KMS-11 (cell line): ENCODE results near the gene SLC6A6.

Experiments
- H2AFZ ChIP-seq: fragments of 200-600 bp; sonication (generic); 2 replicates; pipeline ENCODE4 v1.6.1; 2016; ENCODE audit warnings: antibody characterized with exemption, mixed run types, low read depth
- H3K27ac ChIP-seq: fragments of 200-600 bp; sonication (generic); 2 replicates; pipeline ENCODE4 v1.6.1; 2016; ENCODE audit warnings: mild to moderate bottlenecking, mixed run types
- H3K27me3 ChIP-seq: fragments of 200-600 bp; sonication (generic); 2 replicates; pipeline ENCODE4 v1.6.1; 2017; ENCODE audit warnings: mild to moderate bottlenecking, low read depth, mixed run types, moderate library complexity; ENCODE audit not compliant: insufficient read depth
- H3K36me3 ChIP-seq: fragments of 200-600 bp; sonication (generic); 2 replicates; pipeline ENCODE4 v1.6.1; 2017; ENCODE audit warnings: mild to moderate bottlenecking, mixed run types; ENCODE audit not compliant: insufficient read depth
- H3K4me1 ChIP-seq: fragments of 200-600 bp; sonication (generic); 2 replicates; pipeline ENCODE4 v1.6.1; 2016; ENCODE audit warnings: mild to moderate bottlenecking, low read depth, mixed run types; ENCODE audit not compliant: poor library complexity, severe bottlenecking
- H3K4me2 ChIP-seq: fragments of 200-600 bp; sonication (generic); 2 replicates; pipeline ENCODE4 v1.7.0; 2016; ENCODE audit warnings: mild to moderate bottlenecking, mixed run types
- H3K4me3 ChIP-seq: fragments of 200-600 bp; sonication (generic); IDR thresholded peaks from 2 replicates; pipeline ENCODE4 v1.6.1; 2017; ENCODE audit warnings: low read depth, low read length, mixed read lengths; ENCODE audit not compliant: insufficient read depth
- H3K79me2 ChIP-seq: fragments of 200-600 bp; sonication (generic); 2 replicates; pipeline ENCODE4 v1.6.1; 2016; ENCODE audit warnings: low read depth, mixed run types; ENCODE audit not compliant: insufficient read depth
- H3K9ac ChIP-seq: fragments of 200-600 bp; sonication (generic); 2 replicates; pipeline ENCODE4 v1.6.1; 2016; ENCODE audit warnings: mild to moderate bottlenecking, mixed run types
- H4K20me1 ChIP-seq: fragments of 200-600 bp; sonication (generic); 2 replicates; pipeline ENCODE4 v1.6.1; 2016; ENCODE audit warnings: mild to moderate bottlenecking, mixed run types; ENCODE audit not compliant: insufficient read depth
- CTCF ChIP-seq: fragments of 200-600 bp; sonication (generic); conservative IDR thresholded peaks from 2 replicates; pipeline ENCODE4 v1.6.1; 2017; ENCODE audit warnings: low read depth, mild to moderate bottlenecking, antibody characterized with exemption, low read length, moderate library complexity, mixed read lengths

SLC6A6 gene

GRCh38 chr3:14516738-14517345 lies 114.4 kb downstream of the SLC6A6 start:
- Histone ChIP-seq H3K27me3 (no peaks in the 10 kb centered on the region), H3K4me1 (no peaks in the 10 kb centered on the region), H3K36me3 (no peaks in the 10 kb centered on the region), H3K9ac (no peak overlapping the region), H2AFZ (no peak overlapping the region), H4K20me1 (no peaks in the 10 kb centered on the region), H3K79me2 (no peaks in the 10 kb centered on the region), H3K4me3 (no peak overlapping the region), H3K4me2 (no peak overlapping the region), H3K27ac (no peak overlapping the region)
- TF ChIP-seq CTCF: no peak

GRCh38 chr3:14517601-14518431 lies 115.4 kb downstream of the SLC6A6 start:
- no peaks in the 10 kb centered on the region for H3K27me3 ChIP-seq

GRCh38 chr3:14518432-14518802 lies 116.0 kb downstream of the SLC6A6 start:
- no peak overlapping the region for H3K4me2 ChIP-seq
- no peak overlapping the region for H2AFZ ChIP-seq
- H3K9ac ChIP-seq: no peak overlapping the region
- H3K4me3 ChIP-seq: no peak overlapping the region
- no peaks in the 10 kb centered on the region for H3K79me2 ChIP-seq
- no peaks in the 10 kb centered on the region for H3K4me1 ChIP-seq
- no peak overlapping the region for H3K27ac ChIP-seq
- H3K36me3 ChIP-seq: no peaks in the 10 kb centered on the region
- H4K20me1 ChIP-seq: no peaks in the 10 kb centered on the region
- H3K27me3 ChIP-seq: no peaks in the 10 kb centered on the region
- TF ChIP-seq CTCF: no peak

More at GRCh38 chr3:14517601-14518431, 115.4 kb downstream of the SLC6A6 start:
- Histone ChIP-seq H3K79me2 (no peaks in the 10 kb centered on the region), H3K9ac (no peak overlapping the region), H3K36me3 (no peaks in the 10 kb centered on the region), H3K4me3 (no peak overlapping the region), H3K4me1 (no peaks in the 10 kb centered on the region), H3K27ac (no peak overlapping the region), H2AFZ (no peak overlapping the region), H3K4me2 (no peak overlapping the region), H4K20me1 (no peaks in the 10 kb centered on the region)
- no peak for TF ChIP-seq CTCF

- no peak overlapping the region for H3K4me2 ChIP-seq
These were observed 116.5 kb downstream of the SLC6A6 start for GRCh38 chr3:14518893-14519292.

More at GRCh38 chr3:14518893-14519292, 116.5 kb downstream of the SLC6A6 start:
- H4K20me1 ChIP-seq: no peaks in the 10 kb centered on the region
- H3K4me3 ChIP-seq: no peak overlapping the region
- no peak overlapping the region for H3K9ac ChIP-seq
- no peak overlapping the region for H2AFZ ChIP-seq
- H3K79me2 ChIP-seq: no peaks in the 10 kb centered on the region
- no peaks in the 10 kb centered on the region for H3K4me1 ChIP-seq
- no peak for TF ChIP-seq CTCF
- no peaks in the 10 kb centered on the region for H3K36me3 ChIP-seq
- H3K27me3 ChIP-seq: no peaks in the 10 kb centered on the region
- H3K27ac ChIP-seq: no peak overlapping the region
